ENCODE results near the gene ZNF57.
"Not testable (repeated sequence)": the region's sequence is repeated elsewhere in the genome, so short reads cannot be mapped to it uniquely, and the experiment has no call there.

The ZNF57 gene

GRCh38 chr19:2900296-2901252 lies at the start of gene ZNF57:
Gene ZNF57 (plus strand): TSS chr19:2900928. CDS start chr19:2901046, 118 bp downstream.
- peak; percentile 94 for DNase-seq (ENCODE audit: low read depth, low spot score)

- DNase-seq (ENCODE audit: low read depth, low spot score): no peak
These were observed 48.1 kb upstream of the ZNF57 start for GRCh38 chr19:2852598-2852997.

GRCh38 chr19:2853015-2853606 lies 47.6 kb upstream of the ZNF57 start:
- DNase-seq (ENCODE audit: low read depth, low spot score): no peak

- DNase-seq (ENCODE audit: low read depth, low spot score): no peak
These were observed 45.9 kb upstream of the ZNF57 start for GRCh38 chr19:2854849-2855248.

GRCh38 chr19:2856457-2857050 lies 44.2 kb upstream of the ZNF57 start:
- DNase-seq (ENCODE audit: low read depth, low spot score): no peak

GRCh38 chr19:2858864-2859263 lies 41.9 kb upstream of the ZNF57 start:
- DNase-seq (ENCODE audit: low read depth, low spot score): no peak

- DNase-seq (ENCODE audit: low read depth, low spot score): no peak
These were observed 36.9 kb upstream of the ZNF57 start for GRCh38 chr19:2863816-2864215.

- DNase-seq (ENCODE audit: low read depth, low spot score): no peak
These were observed 35.2 kb upstream of the ZNF57 start for GRCh38 chr19:2865334-2866100.

- DNase-seq (ENCODE audit: low read depth, low spot score): no peak
These were observed 34.2 kb upstream of the ZNF57 start for GRCh38 chr19:2866495-2867024.

- no peak for DNase-seq (ENCODE audit: low read depth, low spot score)
These were observed 33.4 kb upstream of the ZNF57 start, which contains the start of gene ZNF556 for GRCh38 chr19:2867025-2867991. Gene ZNF556 (plus strand): TSS chr19:2867335. CDS start chr19:2867422, 87 bp downstream.

GRCh38 chr19:2869618-2870017 lies 31.1 kb upstream of the ZNF57 start:
- no peak for DNase-seq (ENCODE audit: low read depth, low spot score)

- DNase-seq (ENCODE audit: low read depth, low spot score): not testable (repeated sequence)
These were observed 28.6 kb upstream of the ZNF57 start for GRCh38 chr19:2872175-2872574.

- no peak for DNase-seq (ENCODE audit: low read depth, low spot score)
These were observed 23.1 kb upstream of the ZNF57 start for GRCh38 chr19:2877398-2878331.

GRCh38 chr19:2883686-2884439 lies 16.9 kb upstream of the ZNF57 start:
- no peak for DNase-seq (ENCODE audit: low read depth, low spot score)

GRCh38 chr19:2885736-2886135 lies 15.0 kb upstream of the ZNF57 start:
- DNase-seq (ENCODE audit: low read depth, low spot score): no peak

- peak; percentile 47 for DNase-seq (ENCODE audit: low read depth, low spot score)
These were observed 13.3 kb upstream of the ZNF57 start for GRCh38 chr19:2887391-2887914.

- no peak for DNase-seq (ENCODE audit: low read depth, low spot score)
These were observed 11.9 kb upstream of the ZNF57 start for GRCh38 chr19:2888731-2889224.

- not testable (repeated sequence) for DNase-seq (ENCODE audit: low read depth, low spot score)
These were observed 10.2 kb upstream of the ZNF57 start for GRCh38 chr19:2890531-2890930.

Measured in iPS DF 19.7 (cell line).